HG02759 (cell line): Measurements from ENCODE around the gene IGFLR1.
"Not testable (repeated sequence)": the region's sequence is repeated elsewhere in the genome, so short reads cannot be mapped to it uniquely, and the experiment has no call there.

Source experiments
- ATAC-seq: cut with Tn5 transposase; IDR thresholded peaks from one replicate; pipeline ENCODE4 v1.9.1; 2021; ENCODE audit warnings: mild to moderate bottlenecking, moderate library complexity; ENCODE audit not compliant: unreplicated experiment

The IGFLR1 gene

DNA sequence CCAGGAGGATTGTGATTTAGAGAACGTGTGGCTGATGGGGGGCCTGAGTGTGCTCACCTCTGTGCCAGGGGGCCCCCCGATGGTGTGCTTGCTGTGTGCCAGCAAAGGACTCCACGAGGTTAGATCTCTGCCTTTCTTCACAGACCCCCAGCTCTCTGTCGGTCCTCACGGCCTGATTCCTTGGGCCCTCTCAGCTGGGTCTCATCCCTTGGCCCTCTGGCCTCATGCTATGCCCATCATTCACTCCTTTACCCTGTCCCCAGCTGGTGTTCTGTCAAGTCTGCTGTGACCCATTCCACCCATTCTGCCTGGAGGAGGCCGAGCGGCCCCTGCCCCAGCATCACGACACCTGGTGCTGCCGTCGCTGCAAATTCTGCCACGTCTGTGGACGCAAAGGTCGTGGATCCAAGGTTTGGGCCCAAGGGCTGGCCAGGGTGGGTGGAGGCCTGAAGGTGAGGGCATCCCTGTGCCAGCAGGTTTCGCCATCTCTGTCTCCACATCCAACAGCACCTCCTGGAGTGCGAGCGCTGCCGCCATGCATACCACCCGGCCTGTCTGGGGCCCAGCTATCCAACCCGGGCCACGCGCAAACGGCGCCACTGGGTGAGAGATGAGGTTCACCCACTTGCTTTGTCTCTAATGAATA, 16.9 kb downstream of the IGFLR1 start:
- no peak for ATAC-seq

DNA sequence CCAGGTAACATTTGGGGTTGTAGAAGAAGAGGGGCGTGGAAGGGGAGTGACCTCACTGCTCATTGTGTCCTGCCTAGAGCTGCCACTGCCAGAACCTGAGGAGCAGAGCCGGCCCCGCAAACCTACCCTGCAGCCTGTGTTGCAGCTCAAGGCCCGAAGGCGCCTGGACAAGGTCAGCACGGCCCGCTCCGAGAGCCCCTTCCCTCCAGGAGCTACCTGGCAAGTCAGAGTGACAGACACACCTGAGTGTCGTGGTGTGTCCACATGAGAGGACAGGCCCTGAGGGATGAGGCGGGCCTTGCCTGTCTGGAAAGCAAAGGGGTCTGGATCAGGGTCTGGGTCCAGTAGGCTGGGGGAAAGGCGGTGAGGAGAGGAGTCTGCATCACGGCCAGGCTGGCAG, 17.7 kb downstream of the IGFLR1 start:
- no peak for ATAC-seq

DNA sequence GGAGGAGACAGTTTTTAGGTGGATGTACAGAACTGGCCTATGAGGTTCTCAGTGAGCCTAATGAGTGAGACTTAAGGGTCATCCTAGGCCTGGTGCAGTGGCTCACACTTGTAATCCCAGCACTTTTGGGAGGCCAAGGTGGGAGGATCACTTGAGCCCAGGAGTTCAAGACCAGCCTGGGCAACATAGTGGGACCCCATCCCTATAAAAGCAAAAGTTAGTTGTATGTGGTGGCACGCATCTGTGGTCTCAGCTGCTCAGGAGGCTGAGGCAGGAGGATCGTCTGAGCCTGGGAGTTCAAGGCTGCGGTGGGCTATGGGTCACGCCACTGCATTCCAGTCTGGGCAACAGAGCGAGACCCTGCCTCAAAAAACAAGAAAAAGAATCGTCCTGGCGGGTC, 18.1 kb downstream of the IGFLR1 start:
- ATAC-seq: not testable (repeated sequence)

DNA sequence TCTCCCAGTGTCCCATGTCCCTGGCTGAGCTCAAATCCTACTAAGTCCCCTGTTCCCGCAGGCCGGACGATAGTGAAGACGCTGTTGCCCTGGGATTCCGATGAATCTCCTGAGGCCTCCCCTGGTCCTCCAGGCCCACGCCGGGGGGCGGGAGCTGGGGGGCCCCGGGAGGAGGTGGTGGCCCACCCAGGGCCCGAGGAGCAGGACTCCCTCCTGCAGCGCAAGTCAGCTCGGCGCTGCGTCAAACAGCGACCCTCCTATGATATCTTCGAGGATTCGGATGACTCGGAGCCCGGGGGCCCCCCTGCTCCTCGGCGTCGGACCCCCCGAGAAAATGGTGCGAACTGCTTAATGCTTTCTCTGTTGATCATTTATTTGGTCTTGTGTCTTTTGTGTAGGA, 18.6 kb downstream of the IGFLR1 start:
- ATAC-seq: no peak

DNA sequence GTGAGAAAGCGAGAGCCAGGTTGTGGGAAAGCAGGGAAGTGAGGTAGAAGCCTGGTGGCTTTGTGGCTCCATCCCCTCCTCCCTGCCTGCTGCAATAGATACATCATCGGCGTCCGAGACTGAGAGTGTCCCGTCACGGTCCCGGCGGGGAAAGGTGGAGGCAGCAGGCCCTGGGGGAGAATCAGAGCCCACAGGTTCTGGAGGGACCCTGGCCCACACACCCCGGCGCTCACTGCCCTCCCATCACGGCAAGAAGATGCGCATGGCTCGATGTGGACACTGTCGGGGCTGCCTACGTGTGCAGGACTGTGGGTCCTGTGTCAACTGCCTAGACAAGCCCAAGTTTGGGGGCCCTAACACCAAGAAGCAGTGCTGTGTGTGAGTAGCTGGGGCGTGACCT, 19.4 kb downstream of the IGFLR1 start:
- ATAC-seq: no peak

DNA sequence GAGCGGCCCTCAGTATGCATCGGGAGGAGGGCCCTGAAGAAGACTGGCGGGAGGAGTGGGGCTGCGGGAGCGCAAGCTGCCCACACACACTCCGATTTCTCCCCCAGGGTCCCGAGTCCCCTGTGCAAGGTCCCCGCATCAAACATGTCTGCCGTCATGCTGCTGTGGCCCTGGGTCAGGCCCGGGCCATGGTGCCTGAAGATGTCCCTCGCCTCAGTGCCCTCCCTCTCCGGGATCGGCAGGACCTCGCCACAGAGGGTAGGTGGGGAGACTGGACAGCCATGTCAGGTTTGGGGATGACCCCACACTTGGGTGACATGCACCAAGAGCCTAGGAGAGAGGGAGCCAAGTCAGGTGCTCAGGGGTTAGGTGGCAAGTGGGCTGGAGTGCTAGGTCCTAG, 19.8 kb downstream of the IGFLR1 start:
- ATAC-seq: no peak

DNA sequence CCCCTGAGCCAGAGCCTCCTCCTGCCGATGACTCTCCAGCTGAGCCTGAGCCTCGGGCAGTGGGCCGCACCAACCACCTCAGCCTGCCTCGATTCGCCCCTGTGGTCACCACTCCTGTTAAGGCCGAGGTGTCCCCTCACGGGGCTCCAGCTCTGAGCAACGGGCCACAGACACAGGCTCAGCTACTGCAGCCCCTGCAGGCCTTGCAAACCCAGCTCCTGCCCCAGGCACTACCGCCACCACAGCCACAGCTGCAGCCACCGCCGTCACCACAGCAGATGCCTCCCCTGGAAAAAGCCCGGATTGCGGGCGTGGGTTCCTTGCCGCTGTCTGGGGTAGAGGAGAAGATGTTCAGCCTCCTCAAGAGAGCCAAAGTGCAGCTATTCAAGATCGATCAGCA, 20.9 kb downstream of the IGFLR1 start:
- ATAC-seq: no peak

DNA sequence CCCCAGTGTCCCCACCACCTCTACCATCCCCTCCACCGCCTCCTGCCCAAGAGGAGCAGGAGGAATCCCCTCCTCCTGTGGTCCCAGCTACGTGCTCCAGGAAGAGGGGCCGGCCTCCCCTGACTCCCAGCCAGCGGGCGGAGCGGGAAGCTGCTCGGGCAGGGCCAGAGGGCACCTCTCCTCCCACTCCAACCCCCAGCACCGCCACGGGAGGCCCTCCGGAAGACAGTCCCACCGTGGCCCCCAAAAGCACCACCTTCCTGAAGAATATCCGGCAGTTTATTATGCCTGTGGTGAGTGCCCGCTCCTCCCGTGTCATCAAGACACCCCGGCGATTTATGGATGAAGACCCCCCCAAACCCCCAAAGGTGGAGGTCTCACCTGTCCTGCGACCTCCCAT, 21.6 kb downstream of the IGFLR1 start:
- ATAC-seq: no peak

DNA sequence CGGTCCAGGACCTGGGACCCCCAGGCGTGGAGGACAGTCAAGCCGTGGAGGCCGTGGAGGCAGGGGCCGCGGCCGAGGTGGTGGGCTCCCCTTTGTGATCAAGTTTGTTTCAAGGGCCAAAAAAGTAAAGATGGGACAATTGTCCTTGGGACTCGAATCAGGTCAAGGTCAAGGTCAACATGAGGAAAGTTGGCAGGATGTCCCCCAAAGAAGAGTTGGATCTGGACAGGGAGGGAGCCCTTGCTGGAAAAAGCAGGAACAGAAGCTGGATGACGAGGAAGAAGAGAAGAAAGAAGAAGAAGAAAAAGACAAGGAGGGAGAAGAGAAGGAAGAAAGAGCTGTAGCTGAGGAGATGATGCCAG, 22.1 kb downstream of the IGFLR1 start:
- no peak for ATAC-seq

DNA sequence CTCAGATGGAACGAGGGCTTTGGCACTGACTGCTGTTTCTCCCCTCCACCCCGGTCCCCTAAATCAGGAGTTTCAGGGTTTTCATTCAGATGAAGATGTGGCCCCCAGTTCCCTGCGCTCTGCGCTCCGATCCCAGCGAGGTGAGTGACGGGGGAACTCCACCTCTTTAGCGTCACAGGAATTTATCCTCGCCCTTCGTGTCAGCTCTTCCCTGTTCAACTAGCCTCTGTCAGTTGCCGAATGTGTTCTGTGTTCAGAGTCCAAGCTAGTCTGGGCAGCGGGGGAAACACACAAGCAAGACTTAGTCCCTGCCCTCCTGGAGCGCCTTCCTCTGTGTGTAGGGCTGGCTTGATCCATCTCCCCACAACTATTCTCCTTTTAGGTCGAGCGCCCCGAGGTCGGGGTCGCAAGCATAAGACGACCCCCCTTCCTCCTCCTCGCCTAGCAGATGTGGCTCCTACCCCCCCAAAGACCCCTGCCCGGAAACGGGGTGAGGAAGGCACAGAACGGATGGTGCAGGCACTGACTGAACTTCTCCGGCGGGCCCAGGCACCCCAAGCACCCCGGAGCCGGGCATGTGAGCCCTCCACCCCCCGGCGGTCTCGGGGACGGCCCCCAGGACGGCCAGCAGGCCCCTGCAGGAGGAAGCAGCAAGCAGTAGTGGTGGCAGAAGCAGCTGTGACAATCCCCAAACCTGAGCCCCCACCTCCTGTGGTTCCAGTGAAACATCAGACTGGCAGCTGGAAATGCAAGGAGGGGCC, 22.7 kb downstream of the IGFLR1 start:
- ATAC-seq: no peak

DNA sequence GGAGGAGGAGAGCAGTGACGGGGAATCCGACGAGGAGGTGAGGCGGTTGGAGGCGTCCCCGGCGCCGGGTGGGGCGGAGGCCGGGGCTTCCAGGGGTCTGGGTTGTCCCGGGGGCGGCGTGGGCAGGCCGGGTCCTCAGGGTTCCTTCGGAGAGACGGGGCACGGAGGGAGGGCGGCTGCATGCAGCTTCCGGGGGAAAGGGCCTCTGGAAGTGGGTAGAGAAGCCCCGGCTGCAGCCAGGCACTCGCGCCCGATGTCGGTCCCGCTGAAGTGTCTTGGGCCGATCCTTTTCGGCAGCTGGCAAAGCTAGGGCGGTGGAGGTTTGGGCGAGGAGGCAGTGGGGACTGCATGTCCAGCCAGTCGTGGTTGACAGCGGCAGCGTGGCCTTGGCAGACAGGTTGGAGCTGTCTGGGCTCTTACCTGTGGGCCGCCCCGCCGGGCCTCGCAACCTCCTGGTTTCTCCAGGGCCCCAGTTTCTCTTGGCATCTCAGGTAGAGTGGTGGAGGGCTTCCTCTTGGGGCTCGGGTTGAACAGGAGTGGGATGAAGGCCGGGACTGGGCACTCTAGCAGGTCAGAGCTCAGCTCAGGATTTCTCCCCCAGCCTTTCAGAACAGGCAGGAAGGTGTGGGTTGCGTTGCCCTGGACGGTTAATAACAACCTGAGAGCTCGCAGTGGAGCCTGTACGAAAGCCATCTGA, 23.8 kb downstream of the IGFLR1 start:
- ATAC-seq: no peak

DNA sequence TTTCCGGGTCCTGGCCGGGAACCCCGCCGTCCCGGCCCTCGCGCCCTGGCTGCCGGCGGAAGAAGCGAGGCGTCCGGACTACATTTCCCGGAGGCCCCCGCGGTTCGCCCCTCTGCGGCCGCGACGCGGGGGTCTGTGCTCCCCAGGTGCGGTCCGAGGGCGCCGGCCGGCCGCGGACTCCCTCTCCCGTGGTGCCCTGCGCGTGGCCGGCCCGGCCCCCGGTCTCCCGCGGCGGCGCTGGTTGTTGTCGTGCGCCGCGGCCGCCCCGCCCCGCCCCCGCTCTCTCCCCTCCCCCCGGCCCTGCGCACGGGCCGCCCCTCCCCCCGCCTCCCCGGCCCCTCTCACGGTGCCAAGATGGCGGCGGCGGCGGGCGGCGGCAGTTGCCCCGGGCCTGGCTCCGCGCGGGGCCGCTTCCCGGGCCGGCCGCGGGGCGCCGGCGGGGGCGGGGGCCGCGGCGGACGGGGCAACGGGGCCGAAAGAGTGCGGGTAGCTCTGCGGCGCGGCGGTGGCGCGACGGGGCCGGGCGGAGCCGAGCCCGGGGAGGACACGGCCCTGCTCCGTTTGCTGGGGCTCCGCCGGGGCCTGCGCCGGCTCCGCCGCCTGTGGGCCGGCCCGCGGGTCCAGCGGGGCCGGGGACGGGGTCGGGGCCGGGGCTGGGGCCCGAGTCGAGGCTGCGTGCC, 24.4 kb downstream of the IGFLR1 start, which contains the start of gene KMT2B:
KMT2B (plus strand) TSS at position 339 of the 680 bp plus-strand sequence; CDS start at position 355, 16 bp downstream.
- peak; percentile 62 for ATAC-seq

DNA sequence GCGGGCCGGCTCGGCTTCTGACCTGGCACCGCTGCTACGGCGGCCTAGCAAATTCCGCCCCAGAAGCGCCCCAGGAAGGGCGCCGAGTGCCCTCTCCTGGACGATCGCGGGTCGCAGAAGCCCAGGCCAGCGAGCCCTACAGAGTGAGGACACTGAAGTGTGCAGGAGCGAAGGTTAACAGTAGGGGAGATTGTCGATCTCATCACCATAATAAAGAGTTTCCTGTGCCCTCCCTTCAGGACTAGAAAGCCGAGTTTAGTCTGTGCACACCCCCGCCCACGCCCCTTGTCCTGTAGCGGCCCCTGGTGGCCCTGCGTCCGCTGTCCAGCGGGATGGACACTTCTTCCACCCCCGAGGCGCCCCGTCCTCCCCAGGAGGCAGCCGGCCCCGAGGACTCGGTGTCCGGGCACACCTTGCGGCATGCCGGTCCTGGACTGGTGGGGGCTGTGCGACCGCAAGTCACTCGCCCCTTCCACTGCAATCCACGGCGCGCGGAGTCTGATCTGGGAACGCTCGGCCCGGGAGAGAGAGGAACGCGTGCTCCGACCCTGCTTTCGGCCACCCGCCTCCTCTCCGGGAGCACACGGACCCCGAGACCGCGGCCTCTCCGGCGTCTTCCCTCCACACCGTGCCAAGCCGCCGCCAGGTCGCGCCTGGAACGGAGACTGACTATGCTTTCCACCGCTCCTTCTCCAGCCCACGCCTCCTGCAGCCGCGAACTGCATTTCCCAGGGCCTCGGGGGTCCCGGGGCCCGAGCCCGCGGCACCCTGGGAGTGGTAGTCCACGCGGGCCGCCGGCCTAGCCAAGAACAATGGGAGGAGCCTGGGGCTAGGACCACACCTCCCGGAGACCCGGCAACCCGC, 25.2 kb downstream of the IGFLR1 start:
- peak; percentile 70 for ATAC-seq

DNA sequence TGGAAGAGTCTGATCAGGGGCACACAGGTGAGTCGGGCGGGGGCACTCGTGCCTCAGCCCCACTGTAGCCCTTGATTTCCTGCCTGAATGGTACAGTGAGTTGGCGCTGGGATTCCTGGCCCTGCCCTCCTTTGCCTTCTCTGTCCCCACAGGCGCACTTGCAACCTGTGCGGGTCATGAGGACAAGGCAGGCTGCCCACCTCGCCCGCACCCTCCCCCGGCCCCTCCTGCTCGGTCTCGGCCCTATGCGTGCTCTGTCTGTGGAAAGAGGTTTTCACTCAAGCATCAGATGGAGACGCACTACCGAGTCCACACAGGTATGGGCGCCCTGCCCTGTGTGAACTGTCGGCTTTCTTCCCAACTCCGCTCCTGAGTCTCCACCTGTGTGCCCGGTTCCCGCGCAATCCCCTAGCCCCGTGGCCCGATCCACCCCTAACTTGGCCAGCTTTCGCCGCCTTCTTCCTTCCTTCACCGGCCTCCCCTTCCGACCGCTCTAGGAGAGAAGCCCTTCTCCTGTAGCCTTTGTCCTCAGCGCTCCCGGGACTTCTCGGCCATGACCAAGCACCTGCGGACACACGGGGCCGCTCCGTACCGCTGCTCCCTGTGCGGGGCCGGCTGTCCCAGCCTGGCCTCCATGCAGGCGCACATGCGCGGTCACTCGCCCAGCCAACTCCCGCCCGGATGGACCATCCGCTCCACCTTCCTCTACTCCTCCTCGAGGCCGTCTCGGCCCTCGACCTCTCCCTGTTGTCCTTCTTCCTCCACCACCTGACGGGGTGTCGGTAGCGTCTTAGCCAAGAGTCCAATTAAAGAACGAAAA, 26.1 kb downstream of the IGFLR1 start:
- ATAC-seq: peak; percentile 3

DNA sequence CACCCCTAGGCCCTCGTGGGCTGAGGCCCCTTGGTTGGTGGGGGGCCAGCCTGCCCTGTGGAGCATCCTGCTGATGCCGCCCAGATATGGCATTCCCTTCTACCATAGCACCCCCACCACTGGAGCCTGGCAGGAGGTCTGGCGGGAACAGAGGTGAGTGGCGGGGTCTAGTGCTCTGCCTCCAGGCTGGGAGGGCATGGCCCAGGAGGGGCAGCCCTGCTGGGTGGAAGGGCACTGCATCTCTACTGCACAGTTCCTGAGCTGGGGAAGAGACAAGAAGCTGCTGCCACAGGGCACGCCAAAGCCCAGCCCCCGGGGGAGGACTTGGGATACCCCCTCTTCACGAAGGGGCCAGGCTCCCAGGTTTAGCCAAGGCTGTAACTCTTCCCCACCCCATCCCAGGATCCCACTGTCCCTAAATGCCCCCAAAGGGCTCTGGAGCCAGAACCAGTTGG, 26.9 kb downstream of the IGFLR1 start:
- ATAC-seq: no peak

DNA sequence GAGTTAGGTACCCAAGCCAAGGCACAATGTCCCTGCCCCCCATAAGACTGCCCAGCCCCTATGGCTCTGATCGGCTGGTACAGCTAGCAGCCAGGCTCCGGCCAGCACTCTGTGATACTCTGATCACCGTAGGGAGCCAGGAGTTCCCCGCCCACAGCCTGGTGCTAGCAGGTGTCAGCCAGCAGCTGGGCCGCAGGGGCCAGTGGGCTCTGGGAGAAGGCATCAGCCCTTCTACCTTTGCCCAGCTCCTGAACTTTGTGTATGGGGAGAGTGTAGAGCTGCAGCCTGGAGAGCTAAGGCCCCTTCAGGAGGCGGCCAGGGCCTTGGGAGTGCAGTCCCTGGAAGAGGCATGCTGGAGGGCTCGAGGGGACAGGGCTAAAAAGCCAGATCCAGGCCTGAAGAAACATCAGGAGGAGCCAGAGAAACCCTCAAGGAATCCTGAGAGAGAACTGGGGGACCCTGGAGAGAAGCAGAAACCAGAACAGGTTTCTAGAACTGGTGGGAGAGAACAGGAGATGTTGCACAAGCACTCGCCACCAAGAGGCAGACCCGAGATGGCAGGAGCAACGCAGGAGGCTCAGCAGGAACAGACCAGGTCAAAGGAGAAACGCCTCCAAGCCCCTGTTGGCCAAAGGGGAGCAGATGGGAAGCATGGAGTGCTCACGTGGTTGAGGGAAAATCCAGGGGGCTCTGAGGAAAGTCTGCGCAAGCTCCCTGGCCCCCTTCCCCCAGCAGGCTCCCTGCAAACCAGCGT, 27.5 kb downstream of the IGFLR1 start:
- no peak for ATAC-seq

DNA sequence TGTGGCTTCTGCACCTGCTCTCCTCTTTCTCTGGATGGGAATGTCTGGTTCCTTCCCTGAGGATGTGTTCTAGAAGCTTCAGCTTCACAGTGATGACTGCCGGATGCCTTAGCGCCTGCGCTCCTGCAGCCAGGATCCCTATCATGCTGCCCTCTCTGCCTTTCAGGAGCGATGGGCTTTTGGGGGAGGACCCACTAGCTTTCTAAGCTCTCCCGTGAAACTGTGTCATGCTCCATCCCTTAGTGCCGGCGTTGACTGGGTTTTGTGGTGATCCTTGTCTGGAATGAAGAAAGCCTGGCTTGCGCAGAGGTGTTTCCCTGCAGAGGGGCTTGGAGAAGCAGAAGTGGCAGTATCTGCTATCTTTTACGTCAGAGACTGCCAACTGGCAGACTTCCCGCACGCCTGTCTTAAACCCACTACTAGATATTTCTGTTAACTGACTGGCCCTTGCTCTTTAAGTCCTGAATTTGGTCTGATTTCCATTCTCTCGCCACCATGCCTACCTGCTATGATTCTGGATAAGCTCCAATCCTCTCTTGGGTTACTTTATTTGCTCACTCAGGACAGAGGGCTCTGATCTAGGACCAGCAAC, 28.3 kb downstream of the IGFLR1 start:
- ATAC-seq: no peak

DNA sequence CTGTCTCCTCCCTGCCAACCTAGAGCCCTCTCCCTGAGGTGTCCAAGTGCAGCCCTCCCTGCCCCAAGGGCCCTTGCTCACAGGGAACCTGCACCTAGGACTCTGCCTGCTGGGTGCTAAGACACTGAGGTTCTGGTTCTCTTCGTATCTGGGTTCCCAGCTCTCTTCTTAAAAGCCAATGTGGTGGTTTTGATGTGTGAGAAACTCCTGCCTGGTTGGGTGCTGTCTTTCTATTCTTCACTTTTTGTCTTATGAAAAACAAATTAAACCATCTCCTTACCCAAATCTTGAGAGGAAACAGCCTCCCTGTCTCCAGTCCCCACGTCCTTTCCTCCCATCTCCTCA, 28.8 kb downstream of the IGFLR1 start:
- ATAC-seq: no peak
